CD4-positive, alpha-beta T cell treated with Interleukin-1 beta for 1 hour (primary cell): ENCODE measurements around the gene RBM17.
A peak's percentile ranks its signal among the peaks of the same experiment; 100 is the strongest.
"Not testable (repeated sequence)": the region's sequence is repeated elsewhere in the genome, so short reads cannot be mapped to it uniquely, and the experiment has no call there.

Experiments used
- DNase-seq, 2 donors: peaks; one replicate each; pipeline ENCODE4 v3.0.0-alpha.2; 2020 to 2022

The RBM17 gene

GRCh38 chr10:6058682-6059475, 30.0 kb upstream of the RBM17 start:
- no peak for DNase-seq

DNA sequence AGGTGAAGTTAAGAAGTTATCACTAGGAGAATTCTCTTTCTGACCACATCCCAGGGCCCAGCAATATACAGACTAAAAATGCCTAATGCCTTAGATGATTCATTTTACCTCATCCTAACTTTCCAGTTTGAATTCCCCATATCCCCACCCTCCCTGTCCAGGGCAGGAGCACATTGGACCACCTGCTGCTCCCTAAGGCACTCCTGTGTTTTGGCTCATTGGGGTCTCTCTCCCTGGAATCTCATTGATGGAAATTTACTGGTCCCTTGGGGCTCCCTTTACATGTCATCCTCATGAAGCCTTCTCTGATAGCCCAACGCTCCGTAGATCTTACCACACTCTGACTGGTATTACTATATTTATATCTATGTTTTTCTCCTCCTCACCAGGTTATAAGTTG, 29.3 kb upstream of the RBM17 start:
- DNase-seq, result no peak

- DNase-seq, result no peak
These were observed 27.8 kb upstream of the RBM17 start for GRCh38 chr10:6061056-6061455.

DNA sequence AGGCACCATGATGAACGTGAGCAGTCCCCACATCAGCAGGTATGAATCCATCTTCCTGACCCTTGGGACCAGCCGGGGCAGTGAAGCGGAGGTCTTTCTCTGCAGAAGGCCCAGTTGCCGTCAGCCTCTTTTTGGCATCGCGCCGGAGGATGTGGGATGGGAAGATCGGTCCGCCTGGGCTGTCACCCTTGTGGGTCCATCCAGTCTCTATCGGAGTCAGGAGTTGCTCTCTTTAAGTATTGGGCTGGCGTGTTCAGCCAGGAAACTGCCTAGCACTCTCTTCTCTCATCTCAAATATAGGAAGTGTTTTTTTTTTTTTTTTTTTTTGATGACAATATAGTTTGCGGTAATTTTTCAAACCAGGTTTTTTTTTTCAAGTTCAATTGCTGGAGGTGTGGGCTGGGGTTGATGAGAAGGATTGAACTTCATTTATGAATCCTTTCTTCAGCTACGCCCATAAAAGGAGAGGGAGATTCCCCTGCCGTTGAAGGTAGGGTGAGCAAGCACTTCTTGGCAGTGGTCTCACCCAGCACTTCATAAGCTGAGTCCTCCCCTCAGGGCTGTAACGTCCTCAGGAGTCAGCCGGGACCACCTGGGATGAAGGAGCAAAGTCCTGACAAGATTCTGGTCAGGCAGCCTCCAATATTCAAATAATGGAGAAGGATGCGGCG, 26.6 kb upstream of the RBM17 start, which contains the start of gene IL2RA:
IL2RA (minus strand) TSS at position 267 of the 671 bp plus-strand sequence; CDS start at position 51, 216 bp downstream.
- peak; percentile 48 to 70 for DNase-seq

- no peak for DNase-seq
These were observed 24.7 kb upstream of the RBM17 start for GRCh38 chr10:6064119-6064518.

- DNase-seq, result not testable (repeated sequence)
These were observed 24.1 kb upstream of the RBM17 start for GRCh38 chr10:6064726-6065125.

- no peak for DNase-seq
These were observed 23.4 kb upstream of the RBM17 start for GRCh38 chr10:6065406-6065805.

DNA sequence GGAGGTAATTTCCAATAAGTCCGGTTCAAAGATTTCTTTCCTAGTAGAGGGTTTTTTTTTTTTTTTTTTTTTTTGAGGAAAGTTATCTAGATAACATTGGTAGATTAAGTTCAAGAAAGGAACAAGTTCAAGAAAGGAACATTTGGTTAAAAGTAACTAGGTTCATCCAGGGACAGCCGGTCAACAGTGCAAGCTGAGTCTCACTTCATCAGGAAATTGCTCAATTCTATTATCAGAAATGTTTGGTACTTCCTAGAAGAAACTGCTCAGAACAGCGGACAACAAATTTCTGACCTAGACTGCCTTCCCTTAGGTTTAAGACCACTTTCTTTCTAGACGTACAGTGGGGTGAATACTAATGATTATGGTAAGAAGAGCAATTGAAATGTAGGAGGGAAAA, 23.0 kb upstream of the RBM17 start:
- DNase-seq, result no peak

GRCh38 chr10:6067457-6067856, 21.4 kb upstream of the RBM17 start:
- DNase-seq, result no peak

- DNase-seq, result no peak
These were observed 20.8 kb upstream of the RBM17 start for GRCh38 chr10:6068006-6068405.

DNA sequence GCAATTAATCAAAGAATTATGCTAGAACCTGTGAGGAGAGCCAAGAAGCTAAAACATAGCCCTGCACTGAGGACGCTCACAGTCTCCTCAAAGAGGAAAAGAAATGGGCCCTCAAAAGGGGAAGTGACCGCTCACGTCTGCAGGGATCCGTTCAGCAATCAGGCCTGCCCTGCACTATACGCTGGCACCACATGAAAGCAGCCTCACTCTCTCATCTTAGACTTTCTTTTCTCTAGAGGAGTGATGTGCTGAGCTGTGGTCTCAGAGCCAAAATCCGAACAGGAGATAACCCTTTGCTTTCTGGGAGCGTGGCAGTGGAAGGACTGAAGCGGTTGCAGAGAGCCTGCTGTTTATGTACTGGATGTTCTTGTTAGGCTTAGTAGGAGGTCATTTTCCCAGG, 20.4 kb upstream of the RBM17 start:
- DNase-seq, result peak; percentile 39 to 51

DNA sequence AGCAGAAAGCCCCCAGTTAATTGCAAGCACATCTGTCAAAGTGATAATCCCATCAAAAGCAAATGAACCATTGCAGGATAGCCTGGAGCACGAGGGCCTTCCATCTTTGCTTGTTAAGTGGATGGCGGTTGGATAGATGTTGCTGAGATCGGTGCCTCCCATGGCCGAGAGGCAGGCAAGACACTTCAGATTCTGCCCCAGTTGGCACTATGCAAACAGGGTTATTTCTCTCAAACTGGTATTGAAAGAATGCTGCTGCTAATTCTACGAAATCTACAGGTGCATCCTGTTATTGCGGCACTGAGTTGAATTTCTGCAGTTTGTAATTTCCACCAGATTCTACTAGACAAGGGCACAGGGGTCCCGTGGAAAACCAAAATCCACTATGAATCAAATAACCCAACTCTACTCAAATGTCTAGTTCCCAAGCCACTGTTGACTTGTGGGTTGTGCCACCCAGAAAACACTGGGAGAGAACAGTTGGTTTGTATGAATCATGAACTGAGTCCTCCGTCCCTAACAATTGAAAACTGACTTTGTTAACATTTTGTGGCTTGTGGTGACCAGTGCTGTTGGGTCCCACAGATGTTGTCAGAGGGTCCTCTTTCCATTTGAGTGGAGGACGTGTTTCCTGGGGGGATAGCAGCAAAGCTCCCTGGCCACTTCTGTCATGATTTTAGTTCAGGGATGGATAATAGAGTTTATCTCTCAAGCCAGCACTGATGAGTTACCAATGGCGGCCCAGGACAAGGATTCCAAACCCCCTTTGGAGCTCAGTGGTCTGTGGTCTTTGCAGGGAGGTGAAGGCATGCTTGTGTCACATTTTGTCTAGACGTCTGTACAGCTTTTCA, 19.5 kb upstream of the RBM17 start:
- no peak for DNase-seq

GRCh38 chr10:6070660-6071059, 18.2 kb upstream of the RBM17 start:
- DNase-seq, result no peak

GRCh38 chr10:6071181-6072175, 17.4 kb upstream of the RBM17 start:
- no peak for DNase-seq

GRCh38 chr10:6072215-6072934, 16.5 kb upstream of the RBM17 start:
- DNase-seq, result no peak

DNA sequence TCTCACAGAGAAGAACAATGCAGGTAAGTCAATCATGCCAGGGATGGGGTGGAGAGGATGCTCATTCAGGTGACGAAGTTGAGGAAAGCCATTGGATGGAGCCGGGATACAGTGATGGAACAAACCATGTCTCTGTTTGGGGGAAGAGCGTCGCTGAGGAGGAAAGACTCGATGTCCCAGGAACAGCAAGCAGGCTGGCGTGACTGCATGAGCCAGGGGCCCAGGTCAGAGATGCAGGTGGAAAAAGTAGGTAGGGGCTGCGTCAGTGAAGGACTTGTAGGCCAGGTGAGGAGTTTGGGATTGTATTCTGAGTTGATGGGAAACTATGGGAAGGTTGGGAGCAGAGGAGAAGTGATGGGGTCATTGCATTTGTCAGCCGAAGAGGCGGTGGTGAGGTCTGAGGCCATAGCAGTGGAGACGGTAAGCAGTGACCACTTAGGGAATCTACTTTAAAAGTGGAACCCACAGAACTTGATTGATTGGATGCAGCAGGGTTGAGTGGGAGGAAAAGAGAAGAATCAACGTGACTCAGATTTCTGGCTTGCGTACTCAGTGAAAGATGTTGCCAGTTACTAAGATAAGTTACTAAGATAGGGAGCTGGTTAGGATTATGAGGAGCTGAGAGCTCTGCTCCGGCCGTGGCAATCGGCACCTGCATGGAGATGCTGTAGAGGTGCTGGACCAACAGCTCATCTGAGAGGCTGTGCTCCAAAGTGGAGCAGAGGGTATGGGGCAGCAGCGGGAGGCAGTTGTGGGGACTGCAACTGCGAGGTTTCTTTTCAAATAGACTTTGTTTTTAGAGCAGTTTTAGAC, 14.1 kb upstream of the RBM17 start:
- no peak for DNase-seq

GRCh38 chr10:6077071-6077675, 11.7 kb upstream of the RBM17 start:
- no peak for DNase-seq

- DNase-seq, result no peak
These were observed 9.8 kb upstream of the RBM17 start for GRCh38 chr10:6079044-6079443.

DNA sequence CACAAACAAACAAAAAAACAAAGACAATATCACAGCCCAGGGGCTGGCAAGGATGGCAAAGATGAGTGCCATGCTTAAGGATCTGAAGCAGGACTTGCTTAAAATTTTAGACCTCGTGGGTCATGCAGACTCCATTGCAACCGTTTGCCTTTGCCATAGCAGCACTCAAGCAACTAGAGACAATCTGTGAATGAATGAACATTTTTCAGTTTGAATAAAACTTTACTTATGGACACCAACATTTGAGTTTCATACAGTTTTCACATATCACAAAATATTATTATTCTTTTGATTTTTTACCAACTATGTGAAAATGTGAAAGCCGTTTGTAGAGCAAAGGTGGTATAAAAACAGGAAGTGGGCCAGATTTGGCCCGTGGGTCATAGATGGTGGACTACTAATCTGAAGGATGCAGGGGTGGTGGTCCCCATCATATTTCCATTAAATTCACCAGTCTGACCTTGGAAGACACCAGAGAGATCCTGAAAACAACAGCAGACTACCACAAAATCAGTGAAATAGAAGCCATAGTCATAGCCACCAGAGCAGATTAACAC, 8.3 kb upstream of the RBM17 start:
- DNase-seq, result no peak
